HG03520 (cell line): ENCODE measurements around the gene FAR2.
"Not testable (repeated sequence)": the region's sequence is repeated elsewhere in the genome, so short reads cannot be mapped to it uniquely, and the experiment has no call there.

Experiments
- ATAC-seq: cut with Tn5 transposase; IDR thresholded peaks from one replicate; pipeline ENCODE4 v1.9.1; 2021; ENCODE audit warnings: mild to moderate bottlenecking, moderate library complexity; ENCODE audit not compliant: unreplicated experiment

Gene FAR2

DNA sequence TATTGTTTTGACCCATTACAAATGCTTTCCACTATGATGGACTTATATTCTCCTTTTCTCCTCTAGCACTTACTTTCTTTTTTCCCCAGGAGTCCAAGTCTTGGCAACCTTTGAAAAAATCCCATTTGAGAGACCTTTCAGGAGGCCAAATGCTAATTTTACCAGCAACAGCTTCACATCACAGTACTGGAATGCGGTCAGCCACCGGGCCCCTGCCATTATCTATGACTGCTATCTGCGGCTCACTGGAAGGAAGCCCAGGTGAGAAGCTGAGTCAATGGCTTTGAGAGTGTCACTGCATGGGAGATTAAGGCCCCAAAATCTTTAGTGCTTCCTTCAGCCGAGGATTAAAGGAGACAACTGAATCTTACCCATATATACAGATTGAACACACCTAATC, 167.7 kb downstream of the FAR2 start:
- ATAC-seq, result no peak

DNA sequence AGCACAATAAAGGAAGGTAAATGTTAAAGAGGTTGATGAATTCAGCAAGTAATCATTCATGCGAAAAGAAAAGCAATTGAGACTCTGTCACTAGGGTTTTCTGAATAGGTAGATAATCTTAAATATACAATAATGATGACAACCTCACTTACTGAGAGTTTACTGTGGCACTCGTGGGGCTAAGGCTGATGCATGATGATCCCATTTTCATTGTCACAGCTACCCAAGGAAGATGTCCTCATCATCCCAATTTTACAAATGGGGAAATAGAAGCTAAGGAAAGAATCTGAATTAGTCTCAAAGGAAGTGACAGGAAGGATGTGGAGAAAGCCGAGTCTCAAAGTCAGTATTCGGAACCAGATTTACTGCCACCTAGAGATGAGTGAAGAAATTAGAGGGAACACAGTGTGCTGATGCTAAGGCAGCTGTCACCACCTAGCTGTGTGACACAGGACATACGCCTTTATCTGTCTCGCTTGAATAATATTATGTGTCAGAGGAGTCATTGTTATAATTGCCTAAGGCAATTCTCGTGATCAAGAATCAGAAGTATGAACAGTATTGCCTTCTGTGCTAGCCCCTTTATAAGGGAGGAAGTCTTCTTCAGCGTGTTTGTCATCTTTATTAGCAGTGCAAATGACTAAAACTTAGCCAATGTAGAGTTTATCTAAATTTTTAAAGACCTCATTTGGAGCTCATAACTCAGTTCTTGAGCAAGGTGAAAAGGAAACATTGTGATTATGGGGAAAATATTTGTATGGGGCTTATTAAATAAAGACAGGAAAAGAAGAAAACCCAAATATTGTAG, 168.7 kb downstream of the FAR2 start:
- peak; percentile 100 for ATAC-seq

DNA sequence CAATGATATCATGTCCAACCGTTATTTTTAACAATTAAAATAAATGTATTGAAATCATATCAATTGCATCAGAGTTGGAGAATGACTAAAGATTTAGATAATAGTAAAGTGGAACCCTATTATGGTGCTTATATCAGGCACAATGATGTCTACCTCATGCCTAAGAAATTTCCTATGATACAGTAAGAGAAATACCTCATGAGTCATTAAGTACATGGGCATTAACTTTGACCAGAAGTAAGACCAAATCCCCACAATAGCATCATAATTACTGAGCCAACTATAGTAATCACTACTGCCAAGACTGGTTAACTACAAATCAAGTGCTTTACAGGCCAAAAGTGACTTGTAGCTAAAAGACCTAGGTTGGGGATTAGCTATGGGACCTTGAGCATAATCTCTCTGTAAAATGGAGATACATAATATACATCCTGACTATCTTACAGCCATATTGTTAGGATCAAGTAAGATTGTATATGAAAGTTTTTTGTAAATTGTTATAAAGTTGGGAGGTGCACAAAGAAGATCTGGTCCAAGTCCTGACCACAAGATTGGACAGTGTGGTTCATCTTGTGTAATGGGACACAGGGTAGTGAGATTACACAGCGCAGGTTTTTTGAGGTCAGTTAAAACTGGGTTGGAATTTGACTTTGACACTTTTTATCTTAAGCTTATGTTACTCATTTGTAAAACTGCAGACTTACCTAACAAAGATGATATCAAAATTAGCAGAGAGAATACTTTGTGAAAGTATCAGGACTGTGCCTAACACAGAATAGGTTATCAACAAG, 171.4 kb downstream of the FAR2 start:
- ATAC-seq, result no peak

DNA sequence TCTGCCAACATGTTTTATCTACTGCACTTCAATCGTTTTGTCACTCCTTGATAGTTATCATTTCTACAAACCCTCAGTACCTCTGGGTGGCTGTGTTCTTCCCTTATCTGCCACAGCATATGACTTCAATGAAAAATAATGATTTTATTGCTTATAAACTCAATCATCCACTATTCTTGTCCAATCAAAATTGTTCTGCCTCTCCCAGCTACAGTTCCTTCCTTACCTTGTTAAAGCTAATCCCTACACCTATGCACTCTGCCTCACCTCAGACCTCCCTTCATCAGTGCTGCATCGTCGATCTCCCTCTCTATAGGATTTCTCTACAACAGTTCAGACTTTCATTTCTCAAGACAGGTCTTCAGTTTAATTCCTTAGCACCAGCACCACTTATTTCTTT, 173.1 kb downstream of the FAR2 start:
- no peak for ATAC-seq

DNA sequence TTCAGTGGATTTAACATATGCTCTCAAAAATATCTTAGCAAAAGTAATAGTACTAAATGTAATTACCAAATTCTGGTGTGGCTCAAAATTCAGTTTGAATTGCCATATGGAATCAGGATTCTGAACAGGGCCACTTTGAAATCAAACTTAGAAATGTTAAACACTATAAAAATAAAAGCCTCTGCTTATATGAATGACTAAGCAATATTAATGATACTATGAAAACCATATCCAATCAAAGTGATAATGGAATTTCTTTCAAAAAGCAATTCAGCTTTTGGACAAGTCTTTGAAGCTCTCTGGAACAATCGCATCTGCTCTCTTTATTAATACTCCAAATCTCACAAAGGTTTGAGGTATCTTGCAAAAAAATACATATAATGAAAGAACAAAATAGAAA, 180.3 kb downstream of the FAR2 start:
- no peak for ATAC-seq

DNA sequence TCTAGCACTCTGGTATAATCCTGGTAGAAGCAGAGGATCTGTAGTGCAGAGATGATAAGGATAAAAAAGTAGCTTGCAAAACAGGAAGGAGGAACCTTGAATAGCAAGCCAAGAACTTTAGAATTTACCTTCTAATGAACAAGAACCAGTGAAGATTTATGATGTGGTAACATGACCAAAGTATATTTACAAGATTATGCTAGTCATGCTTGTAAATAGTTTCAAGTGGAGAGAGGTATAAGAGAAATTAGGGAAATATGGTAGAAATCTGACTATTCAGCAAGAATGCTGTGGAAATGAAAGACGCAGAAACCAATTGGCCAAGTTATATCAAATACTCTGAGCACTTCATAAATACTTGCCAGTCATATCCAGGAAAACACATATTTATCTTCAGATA, 184.1 kb downstream of the FAR2 start:
- no peak for ATAC-seq

DNA sequence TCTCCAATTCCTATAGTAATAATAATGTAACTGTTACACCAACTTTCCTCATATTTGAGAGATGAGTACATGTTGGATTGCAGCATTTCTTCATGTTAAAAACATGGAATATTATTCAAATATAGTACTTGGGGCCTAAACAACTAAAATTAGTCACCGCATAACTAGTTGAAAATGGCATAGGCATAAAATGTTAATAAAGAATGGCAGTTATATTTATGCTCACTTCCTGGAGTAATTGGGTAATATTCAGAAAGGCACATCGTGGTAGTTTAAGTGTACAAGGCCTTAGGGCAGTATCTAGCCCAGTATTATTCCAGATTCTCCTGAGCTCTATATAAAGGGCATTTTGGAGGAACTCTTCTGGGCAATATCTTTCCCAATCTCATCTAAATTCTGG, 185.9 kb downstream of the FAR2 start:
- ATAC-seq, result no peak

DNA sequence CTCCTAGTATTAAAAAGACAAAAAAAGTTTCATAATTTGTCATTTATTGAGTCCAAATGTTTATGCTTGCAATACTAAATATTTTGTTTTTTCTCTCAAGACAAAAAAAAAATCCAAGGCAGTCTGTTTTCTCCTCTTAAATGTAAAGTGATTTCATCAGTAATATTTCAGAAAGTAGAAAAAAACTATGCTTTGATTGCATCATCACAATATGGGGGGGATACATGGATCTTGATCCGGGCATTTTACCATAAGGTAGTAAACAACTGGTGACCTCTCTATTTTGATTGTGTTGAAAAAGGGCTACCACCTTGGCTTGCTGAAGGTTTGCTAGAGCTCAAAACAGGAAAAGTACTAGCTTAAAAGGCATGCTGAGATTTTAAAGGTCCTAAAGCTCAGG, 188.2 kb downstream of the FAR2 start:
- no peak for ATAC-seq

DNA sequence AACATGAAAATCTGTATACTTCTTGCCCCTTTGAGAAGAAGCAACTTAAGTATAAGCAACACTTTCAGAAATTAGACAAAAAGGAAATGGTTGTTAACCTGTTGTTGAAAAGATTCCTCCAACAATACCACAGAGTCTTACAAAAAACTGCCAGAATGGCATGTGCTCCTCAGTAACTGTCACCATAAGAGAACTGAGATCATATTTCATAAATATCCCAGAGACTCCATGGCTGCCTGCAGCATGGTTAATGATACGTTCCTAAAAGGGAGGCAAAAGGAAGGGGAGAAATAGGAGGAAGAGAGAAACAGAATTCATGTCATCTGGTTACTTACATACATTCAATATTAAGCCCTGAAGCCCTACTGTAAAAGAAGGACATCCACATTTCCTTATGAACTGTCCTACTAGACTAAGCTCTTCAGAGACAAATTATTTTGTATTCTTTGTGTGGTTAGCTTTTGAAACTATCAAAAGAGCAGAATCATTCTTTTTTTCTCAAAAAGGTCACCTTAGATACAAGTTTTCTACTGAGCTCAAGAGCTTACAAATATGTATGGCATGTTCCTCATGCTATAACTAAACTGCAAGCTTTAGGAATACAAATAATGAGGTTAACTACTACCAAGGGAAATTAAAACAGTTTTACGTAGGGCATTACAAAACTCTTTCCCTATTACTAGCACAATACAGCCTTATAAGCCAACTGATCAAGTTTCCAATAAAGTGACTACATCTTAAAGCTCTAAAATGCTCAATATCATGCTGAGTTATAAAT, 194.1 kb downstream of the FAR2 start:
- no peak for ATAC-seq

DNA sequence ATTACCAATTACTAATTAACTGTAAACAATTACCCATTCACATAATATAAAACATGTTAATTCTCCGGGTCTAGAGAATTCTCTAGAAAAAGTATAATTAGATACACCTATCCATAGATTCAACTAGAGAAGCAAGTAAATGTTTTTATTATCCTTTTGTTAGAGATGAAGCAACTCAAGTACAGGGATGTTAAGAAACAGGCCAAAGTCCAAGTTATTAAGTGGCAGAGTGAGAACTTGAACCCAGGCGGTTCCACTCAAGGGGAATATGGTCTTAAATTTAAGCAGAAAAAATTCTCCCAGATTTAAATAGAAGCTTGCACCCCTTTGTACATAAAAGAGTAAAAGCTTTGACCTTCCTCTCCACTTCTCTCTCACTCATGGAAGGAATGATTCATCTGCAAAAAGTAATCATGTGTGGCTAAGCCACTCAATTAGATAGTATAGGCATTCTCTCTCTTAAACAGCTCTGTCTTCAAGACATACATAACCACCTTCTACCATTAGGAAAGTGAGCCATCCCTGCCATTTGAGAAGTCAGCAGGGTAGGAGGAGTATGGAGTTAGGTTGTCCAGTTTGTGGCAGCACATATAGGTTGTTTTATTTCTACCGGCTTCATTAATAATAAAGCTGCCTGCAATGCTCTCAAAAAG, 197.8 kb downstream of the FAR2 start:
- ATAC-seq, result no peak

DNA sequence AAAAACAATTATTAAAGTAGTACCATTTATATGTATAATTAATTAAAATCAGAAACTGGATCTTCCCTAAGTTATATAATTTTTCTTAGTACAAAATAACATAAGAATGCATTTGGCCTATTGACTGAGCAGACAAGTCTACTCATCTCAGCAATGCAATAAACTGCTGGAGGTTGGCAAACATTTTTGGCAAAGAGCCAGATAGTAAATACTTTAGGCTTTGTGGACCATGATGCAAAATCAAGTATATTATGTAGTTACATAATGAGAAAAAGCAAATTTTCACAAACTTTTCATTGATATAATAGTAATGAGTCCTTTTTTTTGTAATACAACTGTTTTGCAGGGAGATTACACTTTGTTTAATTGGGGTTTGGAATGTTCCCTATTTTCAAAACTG, 201.0 kb downstream of the FAR2 start:
- no peak for ATAC-seq

DNA sequence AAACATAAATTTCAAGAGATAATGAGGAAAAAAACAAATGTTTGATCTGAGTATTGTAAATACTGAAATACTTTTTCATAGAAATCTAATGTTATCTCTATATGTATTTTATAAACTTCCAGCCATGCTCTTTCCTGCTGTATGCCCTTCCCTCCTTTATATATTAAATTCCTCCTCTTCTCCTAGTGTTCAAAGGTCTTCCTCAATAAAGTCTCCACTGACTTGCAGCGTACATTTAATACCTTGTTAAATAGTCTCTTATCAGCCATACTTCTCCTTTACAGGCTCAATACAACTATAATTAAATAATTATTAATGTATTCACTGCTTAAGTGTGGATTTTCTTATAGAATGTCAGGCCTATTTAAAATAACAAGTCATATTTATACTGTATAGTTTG, 205.9 kb downstream of the FAR2 start:
- ATAC-seq, result no peak

DNA sequence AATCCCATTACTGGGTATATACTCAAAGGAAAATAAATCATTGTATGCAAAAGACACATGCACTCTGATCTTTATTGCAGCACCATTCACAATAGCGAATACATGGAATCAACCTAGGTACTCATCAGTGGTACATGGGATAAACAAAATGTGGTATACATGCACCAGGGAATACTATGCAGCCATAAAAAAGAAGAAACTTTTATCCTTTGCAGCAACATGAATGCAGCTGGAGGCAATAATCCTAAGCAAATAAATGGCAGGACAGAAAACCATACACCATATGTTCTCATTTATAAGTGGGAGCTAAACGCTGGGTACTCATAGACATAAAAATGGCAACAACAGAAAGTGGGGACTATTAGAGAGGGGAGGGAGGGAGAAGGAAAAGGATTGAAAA, 216.0 kb downstream of the FAR2 start:
- ATAC-seq, result no peak

DNA sequence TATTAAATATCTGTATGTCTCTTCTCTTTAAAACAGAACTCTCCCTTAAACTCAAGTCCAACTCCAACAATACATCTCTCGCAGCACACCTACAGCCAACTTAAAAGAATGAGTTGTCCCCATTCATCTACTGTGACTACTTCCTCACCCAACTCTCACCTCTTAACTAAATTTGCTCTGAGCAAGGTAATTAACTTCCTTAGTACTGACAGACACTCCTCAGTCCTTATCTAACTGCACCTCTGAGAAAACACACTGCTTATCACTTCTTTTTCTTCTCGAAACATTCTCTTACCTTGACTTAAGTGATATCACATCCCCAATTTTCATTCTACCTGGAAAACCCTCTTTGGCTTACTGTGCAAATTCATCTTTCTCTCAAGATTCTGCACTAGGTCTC, 224.9 kb downstream of the FAR2 start:
- ATAC-seq, result no peak

DNA sequence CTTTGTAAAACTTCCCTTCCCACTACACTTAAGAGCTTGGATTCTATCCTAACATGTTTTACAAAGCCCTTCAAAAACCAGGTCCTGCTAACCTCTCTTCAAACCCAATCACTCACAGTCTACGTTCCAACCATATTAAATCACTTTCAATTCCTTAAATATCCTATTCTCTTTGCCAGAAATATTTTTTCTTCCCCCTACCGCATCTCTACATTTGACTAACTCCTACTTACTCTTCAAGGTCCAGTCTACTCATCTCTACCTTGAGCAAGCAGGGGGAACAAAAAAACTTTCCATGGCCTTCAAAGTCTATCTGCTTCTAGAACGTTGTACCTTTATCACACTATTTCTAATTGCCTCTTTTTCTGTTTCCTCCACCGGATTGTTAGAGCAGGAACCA, 225.8 kb downstream of the FAR2 start:
- ATAC-seq, result no peak

DNA sequence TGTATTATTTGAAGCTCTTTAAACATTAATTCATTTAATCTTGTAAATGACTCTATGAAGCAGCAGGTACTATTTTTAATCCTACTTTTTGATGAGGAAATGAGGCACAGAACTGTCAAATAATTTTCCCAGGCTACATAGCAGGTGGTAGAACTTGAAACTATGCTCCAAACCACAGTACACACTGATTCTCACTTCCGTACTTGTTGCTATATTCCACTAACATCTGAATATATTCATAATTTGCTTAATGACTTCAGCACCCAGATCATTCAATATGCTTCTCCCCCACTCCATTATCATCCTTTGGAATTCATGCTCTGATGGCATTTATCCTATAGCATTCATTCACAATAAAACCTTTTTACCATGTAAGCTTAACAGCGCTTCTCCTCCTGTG, 227.0 kb downstream of the FAR2 start:
- ATAC-seq, result no peak

DNA sequence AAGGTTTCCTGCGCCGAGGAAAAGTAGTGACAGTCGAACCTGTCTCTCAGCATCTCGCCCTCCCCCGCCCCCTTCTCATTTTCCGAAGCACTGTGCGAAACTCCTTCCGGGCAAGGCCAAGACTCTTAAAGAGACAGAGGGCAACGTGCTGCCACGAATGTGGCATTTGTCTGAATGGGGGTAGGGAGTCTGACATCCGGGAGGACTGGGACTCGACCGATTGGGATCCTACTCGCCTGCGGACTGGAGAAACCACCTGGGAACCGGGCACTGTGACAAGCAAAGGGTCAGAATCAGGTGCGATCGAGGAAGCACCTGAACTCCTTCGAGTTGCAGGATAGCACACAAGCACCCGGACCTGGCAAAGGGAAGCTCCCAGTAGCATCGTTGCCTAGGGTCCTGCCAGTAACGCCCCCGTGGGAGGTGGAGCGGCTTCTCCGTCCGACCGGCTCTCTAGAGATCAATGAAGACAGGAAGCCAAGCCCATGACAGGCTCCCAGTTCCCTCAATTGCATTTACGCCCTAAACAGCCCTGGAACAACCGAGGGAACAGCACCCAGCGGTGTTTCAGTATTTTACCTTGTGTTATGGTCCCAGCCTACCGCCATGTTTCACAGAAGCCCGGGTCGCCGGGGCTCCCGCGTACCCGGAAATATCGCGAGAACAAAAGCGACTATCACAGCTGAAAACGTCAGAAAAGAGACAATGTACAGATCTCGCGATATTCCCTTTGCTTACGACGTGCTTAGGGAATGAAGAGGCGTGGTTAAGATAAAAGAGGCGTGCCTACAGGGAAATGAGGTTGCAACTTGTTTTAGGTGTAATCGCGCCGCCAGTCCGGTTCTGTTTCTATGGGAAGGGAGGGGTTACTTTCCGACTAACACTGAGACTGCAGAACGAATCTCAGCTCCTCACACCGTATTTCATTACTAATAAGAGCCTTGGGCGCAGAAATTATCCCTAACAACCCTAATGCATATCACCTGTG, 231.8 kb downstream of the FAR2 start, which contains the start of gene ERGIC2:
TSS of gene ERGIC2 (minus strand) at position 637 of the 988 bp plus-strand sequence. CDS start 9,539 bp downstream, outside the sequence.
- peak; percentile 98 for ATAC-seq

DNA sequence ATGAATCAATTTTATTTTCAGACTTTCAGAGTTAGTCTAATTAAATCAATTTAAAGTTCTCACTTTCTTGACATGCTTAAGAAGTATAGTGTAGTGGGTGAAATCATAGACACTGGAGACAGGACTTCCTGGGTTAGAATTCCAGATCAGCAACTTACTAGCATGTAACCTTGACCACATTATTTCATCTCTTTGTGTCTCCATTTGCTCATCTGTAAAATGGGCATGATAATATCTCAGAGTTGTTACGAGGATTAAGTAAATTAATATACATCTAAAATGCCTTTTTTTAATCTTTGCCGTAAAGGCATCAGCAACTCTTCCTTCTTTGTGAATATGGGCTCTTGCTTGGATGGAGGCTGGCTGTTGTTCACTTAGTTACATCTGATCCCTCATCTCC, 233.2 kb downstream of the FAR2 start:
- no peak for ATAC-seq

DNA sequence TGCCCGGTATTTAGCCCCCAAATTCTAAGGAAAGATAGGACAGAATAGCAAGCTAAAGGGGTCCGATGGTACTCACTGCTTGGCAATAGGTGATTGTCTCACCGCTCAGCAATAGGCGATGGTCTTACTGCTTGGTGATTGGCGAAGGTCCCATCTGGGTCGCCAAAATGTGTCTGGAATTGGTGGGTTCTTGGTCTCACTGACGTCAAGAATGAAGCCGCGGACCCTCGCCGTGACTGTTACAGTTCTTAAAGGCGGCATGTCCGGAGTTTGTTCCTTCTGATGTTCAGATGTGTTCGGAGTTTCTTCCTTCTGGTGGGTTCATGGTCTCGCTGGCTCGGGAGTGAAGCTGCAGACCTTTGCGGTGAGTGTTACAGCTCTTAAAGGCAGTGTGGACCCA, 236.1 kb downstream of the FAR2 start:
- not testable (repeated sequence) for ATAC-seq
